Effector CD8-positive, alpha-beta T cell (primary cell): ENCODE data around the gene GP1BA.
"Not testable (repeated sequence)": the region's sequence is repeated elsewhere in the genome, so short reads cannot be mapped to it uniquely, and the experiment has no call there.

Source experiments
- DNase-seq: peaks from one replicate; lab custom pipeline; 2025; lab: John Stamatoyannopoulos, UW

Gene GP1BA

DNA sequence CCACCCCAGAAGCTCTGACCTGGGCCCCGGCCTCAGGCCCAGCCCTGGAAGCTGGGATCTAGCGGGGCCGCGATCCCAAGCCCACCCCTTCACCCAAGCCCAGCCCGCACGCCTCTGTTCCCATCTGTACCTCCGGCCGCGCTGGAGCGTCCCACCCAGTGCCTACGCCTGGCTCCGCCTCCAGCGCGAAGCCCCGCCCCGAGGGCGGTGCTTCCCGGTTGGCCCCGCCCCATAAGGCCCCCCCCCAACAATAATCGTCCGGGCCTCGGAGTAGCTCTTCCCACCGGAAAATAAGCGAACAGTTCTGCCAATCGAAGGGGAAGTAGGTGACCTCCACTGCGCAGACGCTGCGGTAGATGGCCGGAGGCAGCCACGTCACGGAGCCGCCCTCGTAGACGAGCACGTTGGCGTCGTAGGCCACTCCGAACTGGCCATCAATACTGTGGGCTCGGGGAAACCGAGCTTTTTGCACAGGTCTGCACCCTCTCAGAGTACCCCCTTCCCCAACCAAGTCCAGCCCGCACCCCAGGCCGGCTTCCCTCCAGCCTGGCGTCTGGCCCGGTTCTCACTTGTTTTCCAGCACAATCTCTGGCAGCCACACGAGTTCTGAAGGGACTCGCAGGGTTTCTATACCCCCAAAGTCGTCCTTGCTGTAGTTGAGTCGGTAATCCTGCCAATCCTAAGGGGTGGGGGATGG is 30.3 kb upstream of the GP1BA start:
- DNase-seq = peak; percentile 20

GRCh38 chr17:4902540-4902939 is 29.5 kb upstream of the GP1BA start:
- no peak for DNase-seq

DNA sequence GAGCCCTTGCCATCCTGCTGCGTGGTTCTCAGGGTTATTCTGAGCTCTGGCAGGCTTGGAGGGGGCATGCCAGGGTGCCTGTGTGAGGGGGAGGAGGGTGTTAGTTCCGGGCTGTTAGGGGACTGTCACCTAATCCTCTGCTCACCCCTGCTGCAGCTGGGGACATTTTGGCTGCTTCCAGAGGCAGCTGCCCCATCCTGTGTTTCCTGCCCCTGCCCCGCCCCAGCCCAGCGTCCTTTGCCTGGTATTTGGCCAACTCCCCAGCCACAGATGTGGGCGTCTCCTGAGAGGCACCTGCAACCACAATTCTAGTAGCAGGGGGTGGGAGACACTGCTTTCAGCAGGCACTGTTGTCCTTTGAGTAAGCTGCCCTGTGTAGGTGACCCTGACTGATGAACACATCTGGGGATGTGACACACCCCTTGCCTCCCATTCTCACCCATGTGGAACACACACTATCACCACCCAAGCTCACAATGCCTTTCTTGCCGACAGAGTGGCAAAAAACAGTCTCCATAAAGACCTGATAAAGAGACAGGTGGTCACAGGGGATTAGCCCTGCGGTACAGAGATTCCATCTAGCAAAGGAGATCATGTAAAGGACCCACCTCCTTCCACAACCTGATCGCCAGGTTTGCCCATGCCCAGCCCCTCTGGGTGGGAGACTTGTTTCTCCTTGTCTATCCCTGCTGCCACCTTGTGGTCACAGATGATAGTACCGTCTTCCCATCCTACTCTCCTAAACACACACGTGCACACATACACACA is 28.8 kb upstream of the GP1BA start, which contains the start of gene CHRNE:
Gene CHRNE (minus strand): TSS at position 48 of the 768 bp plus-strand sequence. CDS start 35 bp downstream, at position 13.
- DNase-seq = peak; percentile 69

DNA sequence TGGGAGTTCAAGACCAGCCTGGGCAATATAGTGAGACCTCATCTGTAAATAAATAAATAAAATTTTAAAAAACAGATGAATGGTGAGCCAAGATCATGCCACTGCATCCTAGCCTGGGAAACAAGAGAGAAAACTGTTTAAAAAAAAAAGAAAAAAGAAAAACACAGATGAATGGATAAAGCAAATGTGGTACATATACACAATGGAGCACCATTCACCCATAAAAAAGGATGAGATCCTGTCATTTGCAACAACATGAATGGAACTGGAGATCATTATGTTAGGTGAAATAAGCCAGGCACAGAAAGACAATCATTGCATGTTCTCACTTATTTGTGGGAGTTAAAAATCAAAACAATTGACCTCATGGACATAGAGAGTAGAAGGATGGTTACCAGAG is 25.4 kb upstream of the GP1BA start:
- DNase-seq = not testable (repeated sequence)

GRCh38 chr17:4908301-4908700 is 23.8 kb upstream of the GP1BA start:
- no peak for DNase-seq

GRCh38 chr17:4908711-4909496 is 23.2 kb upstream of the GP1BA start:
- peak; percentile 46 for DNase-seq

DNA sequence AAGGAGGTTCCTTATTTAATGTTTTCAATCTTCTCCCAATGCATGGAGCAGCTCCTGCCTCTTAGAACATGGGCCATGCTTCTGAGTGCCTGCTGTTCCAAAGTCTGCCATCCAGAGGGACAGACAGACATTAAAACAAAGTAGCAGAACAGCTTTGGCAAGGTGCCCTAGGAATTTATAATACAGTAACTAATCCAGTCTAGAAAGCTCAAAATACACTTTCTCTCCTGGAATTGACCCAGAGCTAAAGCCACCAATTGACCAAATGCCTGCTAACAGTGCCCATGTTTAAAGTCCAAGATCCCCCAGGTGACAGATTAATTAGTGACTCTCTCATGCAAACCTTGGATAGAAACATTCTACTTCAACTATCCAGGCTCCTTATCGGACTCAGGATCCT is 18.1 kb upstream of the GP1BA start:
- DNase-seq = no peak

DNA sequence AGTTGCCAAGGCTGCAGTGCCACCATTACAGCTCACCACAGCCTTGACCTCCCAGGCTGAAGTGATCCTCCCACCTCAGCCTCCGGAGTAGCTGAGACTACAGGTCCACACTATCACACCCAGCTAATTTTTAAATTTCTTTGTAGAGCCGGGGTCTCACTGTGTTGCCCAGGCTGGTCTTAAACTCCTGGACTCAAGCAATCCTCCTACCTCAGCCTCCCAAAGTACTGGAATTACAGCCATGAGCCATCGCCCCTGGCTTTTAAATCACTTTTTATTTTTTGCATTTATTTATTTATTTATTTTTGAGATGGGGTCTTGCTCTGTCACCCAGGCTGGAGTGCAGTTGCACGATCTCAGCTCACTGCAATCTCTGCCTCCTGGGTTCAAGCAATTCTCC is 17.5 kb upstream of the GP1BA start:
- not testable (repeated sequence) for DNase-seq

- DNase-seq = no peak
Observed at GRCh38 chr17:4919511-4920047, 12.5 kb upstream of the GP1BA start.

DNA sequence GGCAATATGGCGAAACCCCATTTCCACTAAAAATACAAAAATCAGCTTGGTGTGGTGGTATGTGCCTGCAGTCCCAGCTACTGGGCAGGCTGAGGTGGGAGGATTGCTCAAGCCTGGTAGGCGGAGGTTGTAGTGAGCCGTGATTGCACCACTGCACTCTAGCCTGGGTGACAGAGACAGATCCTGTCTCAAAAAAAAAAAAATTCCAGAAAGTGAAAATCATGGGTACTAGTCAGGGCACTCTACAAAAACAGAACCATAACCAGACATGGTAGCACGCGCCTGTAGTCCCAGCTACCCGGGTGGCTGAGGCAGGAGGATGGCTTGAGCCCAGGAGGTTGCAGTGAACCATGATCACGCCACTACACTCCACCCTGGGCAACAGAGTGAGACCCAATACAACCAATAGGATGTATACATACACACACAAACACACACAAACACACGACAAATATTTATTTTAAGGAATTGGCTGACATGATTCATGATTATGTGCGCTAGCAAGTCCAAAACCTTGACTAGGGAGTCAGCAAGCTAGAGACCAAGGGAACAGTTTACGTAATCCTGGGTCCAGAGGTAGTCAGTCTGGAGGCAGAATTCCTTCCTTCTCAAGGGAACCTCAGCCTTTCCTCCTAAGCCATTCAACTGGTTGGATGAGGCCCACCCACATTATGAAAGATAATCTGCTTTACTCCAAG is 11.6 kb upstream of the GP1BA start:
- DNase-seq = no peak

- DNase-seq = no peak
Observed at GRCh38 chr17:4921320-4921719, 10.8 kb upstream of the GP1BA start.

DNA sequence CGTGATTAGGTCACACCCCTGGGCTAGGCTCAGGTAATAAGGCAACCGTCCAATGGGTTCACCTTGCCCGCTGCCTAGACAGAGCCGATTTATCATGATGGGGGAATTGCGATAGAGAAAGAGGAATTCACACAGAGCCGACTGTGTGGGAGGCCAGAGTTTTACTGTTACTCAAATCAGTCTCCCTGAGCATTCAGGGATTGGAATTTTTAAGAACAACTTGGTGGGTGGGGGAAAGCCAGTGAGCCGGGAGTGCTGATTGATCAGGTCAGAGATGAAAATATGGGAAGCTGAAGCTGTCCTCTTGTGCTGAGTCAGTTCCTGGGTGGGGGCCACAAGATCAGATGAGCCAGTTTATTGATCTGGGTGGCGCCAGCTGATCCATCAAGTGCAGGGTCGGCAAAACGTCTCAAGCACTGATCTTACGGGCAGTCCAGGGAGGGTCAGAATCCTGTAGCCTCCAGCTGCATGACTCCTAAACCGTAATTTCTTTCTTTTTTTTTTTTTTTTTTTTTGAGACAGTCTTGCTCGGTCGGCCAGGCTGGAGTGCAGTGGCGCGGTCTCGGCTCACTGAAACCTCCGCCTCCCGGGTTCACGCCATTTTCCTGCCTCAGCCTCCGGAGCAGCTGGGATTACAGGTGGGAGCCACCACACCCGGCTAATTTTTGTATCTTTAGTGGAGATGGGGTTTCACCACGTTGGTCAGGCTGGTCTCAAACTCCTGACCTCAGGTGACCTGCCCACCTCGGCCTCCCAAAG is 5.3 kb upstream of the GP1BA start:
- DNase-seq = not testable (repeated sequence)

DNA sequence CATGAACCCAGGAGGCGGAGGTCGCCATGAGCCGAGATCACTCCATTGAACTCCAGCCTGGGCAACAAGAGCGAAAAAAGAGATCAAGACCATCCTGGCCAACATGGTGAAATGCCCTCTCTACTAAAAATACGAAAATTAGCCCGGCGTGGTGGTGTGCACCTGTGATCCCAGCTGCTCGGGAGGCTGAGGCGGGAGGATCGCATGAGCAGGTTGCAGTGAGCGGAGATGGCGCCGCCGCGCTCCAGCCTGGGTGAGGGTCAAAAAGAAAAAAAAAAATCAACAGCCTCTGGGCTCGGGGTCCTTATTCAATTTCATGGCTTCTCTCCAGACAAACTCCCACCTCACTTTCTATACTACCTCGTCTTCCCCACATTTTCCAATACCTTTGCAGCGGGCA is 3.2 kb upstream of the GP1BA start:
- no peak for DNase-seq

- DNase-seq = no peak
Observed at GRCh38 chr17:4932756-4933155, 679 bp downstream of the GP1BA start.

DNA sequence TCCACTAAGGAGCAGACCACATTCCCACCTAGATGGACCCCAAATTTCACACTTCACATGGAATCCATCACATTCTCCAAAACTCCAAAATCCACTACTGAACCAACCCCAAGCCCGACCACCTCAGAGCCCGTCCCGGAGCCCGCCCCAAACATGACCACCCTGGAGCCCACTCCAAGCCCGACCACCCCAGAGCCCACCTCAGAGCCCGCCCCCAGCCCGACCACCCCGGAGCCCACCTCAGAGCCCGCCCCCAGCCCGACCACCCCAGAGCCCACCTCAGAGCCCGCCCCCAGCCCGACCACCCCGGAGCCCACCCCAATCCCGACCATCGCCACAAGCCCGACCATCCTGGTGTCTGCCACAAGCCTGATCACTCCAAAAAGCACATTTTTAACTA is 1.6 kb downstream of the GP1BA start:
- no peak for DNase-seq

- DNase-seq = no peak
Observed at GRCh38 chr17:4934173-4934979, 2.3 kb downstream of the GP1BA start.

- no peak for DNase-seq
Observed at GRCh38 chr17:4935650-4936049, 3.6 kb downstream of the GP1BA start.

DNA sequence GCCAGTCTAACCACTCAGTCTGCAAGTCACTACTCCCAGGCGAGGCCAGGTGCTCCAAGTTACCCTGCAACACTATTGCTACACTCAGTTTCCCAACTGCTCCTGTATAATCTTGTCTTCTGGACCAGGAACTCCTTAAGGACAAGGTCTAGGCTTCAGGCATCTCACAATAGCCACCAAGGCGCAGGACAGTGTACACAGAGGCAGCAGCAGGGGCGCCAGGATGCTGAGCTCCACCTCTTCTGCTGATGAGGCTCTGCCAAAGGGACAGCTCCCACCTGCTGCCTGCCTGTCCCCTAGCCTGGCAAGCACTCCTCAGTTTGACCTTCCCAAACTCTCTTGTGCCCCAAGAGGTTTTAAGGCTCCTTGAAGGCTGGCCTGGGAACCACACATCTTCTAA is 4.4 kb downstream of the GP1BA start:
- no peak for DNase-seq

GRCh38 chr17:4937553-4937952 is 5.5 kb downstream of the GP1BA start:
- no peak for DNase-seq

DNA sequence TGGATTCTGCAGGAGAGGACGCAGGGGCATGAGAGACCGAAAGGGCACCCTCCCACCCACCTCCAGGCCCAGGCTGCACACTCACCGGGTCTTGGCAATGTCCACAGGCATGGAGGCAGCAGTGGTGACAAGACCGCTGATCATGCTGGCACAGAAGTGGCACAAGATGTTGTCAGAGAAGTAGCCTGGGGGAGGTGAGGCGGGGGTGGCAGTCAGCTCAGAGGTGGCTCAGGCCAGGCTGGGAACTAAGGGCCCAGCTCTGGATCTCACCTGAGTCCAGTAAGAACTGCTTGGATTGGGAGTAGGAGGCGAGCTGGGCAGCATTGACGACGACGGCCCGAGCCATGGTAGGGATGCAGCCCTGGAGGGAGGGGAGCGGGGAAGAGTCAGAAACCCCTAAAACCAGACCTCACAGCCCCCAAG is 6.0 kb downstream of the GP1BA start:
- DNase-seq = no peak
